GM12891 (cell line): ENCODE results near the gene ZBTB20.

Experiments
- POLR2A ChIP-seq: IDR thresholded peaks from 2 replicates; pipeline ENCODE4 v1.6.1; 2011; ENCODE audit warnings: low read depth, low read length, control low read depth
- POLR2AphosphoS5 ChIP-seq: IDR thresholded peaks from 2 replicates; pipeline ENCODE4 v1.6.1; 2011; ENCODE audit warnings: low read depth, low read length, control low read depth
- TAF1 ChIP-seq: IDR thresholded peaks from 2 replicates; pipeline ENCODE4 v1.6.1; 2011; ENCODE audit warnings: low read depth, low read length, control low read depth

DNA sequence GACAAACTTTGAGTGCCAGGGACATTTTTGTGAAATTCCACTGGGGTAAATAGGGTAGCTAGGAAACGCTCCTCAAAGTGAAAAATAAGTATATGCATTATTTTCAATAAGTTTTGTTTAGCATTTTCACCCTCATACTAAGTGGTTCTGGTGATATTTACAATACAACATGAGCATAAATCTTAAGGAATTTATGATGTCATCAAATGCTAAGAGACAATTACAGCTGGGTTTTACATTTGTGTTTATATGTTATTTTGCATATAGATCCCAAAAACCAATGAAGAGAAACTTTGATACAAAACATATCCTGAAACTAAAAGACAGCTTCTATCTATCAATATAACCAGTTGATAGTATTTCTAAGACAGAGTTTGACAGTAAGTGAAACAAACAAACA lies 323.1 kb downstream of the ZBTB20 start:
- TF ChIP-seq POLR2A (no peak), POLR2AphosphoS5 (no peak), TAF1 (no peak)
